Measurements from ENCODE around the gene MACROD2.

GRCh38 chr20:15836634-15837033 lies 1841.3 kb downstream of the MACROD2 start:
- TF ChIP-seq CTCF (IDR thresholded peaks at IDR 0.05), result no peak
- no peak for TF ChIP-seq POLR2AphosphoS5 (IDR thresholded peaks at IDR 0.05)
- no peak for TF ChIP-seq POLR2A (IDR thresholded peaks at IDR 0.05)
